Measurements from ENCODE around the gene COL19A1.

- no peak for TF ChIP-seq YY1 (IDR thresholded peaks at IDR 0.05; ENCODE audit: insufficient read depth, insufficient read length)
- TF ChIP-seq SUZ12 (IDR thresholded peaks at IDR 0.05; ENCODE audit: extremely low read depth, insufficient read depth, insufficient read length) = no peak
- no peak for TF ChIP-seq ZNF274 (IDR thresholded peaks at IDR 0.05; ENCODE audit: low read depth, low read length)
These were observed 298.2 kb downstream of the COL19A1 start for GRCh38 chr6:70164556-70164955.

Data from NT2/D1 (cell line).